ENCODE results near the gene ALKBH8. TPM values are rescaled to one million over a fixed set of nuclear protein-coding genes. Genes with fewer than 3 reads are reported as not detected.
"Not testable (repeated sequence)": the region's sequence is repeated elsewhere in the genome, so short reads cannot be mapped to it uniquely, and the experiment has no call there.

The ALKBH8 gene
- total RNA-seq, 1 donor from 2014 or later = 6.2 TPM

- intact Hi-C loops (cut with DNase I); DNase-seq; ATAC-seq (ENCODE audit: poor library complexity): not testable (repeated sequence)
Observed at GRCh38 chr11:107466275-107466866, 99.2 kb downstream of the ALKBH8 start.

GRCh38 chr11:107457558-107458271 lies 107.8 kb downstream of the ALKBH8 start, which contains the start of gene CWF19L2:
Gene CWF19L2 (minus strand): TSS chr11:107457825. CDS start chr11:107457816, 9 bp downstream.
- DNase-seq (peak; percentile 93), ATAC-seq (ENCODE audit: poor library complexity) (peak; percentile 100)
- intact Hi-C loops (cut with DNase I) = no loop called here

GRCh38 chr11:107457205-107457557 lies 108.4 kb downstream of the ALKBH8 start:
- ATAC-seq (ENCODE audit: poor library complexity) = peak; percentile 23
- intact Hi-C loops (cut with DNase I) = no loop called here
- DNase-seq = no peak

GRCh38 chr11:107453594-107454286 lies 111.8 kb downstream of the ALKBH8 start:
- no peak for ATAC-seq (ENCODE audit: poor library complexity)
- DNase-seq = no peak
- intact Hi-C loops (cut with DNase I) = no loop called here

Other genes with a start within 250 kb of the ALKBH8 start
- 8.4 TPM for gene CWF19L2, start 107.9 kb downstream of the ALKBH8 start, total RNA-seq
- 1.00 TPM for gene ELMOD1, start 25.4 kb upstream of the ALKBH8 start, total RNA-seq
- gene SLN, start 146.3 kb upstream of the ALKBH8 start, total RNA-seq = 24.8 TPM

Measured in Right ventricle myocardium superior (tissue), 1 donor.